ENCODE data around the gene TSPAN9.

The TSPAN9 gene

DNA sequence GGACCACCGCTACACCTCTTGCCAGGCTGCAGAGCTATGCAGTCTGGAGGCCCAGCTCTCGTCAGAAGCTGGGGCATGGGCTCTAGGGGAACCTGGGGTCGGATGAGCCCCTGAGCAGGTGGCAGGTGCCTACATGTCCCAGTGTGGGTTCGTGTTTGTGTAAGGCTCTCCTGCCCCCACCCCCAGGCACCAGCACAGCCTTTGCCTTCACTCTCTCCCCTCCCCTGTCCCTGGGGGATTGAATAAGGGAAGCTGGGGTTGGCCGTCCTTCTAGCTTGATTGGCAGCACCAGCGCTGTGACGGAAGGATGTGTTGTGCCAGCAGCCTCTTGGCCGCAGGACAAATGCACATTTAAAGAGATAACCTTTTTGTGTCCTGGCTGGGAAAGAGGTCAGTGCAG lies 34.8 kb upstream of the TSPAN9 start:
- TF ChIP-seq CTCF (IDR thresholded peaks at IDR 0.05; ENCODE audit: unreplicated experiment in 3 of 3): no peak
- Mint-ChIP-seq H3K36me3 (ENCODE audit: low read depth) (peaks cover 4% of the 10 kb centered on the region), H3K4me1 (peaks cover 16% of the 10 kb centered on the region), H3K4me3 (no peak overlapping the region), H3K27ac (no peak overlapping the region), H3K27me3 (ENCODE audit: low read depth) (no peaks in the 10 kb centered on the region), H3K9me3 (no peaks in the 10 kb centered on the region)

DNA sequence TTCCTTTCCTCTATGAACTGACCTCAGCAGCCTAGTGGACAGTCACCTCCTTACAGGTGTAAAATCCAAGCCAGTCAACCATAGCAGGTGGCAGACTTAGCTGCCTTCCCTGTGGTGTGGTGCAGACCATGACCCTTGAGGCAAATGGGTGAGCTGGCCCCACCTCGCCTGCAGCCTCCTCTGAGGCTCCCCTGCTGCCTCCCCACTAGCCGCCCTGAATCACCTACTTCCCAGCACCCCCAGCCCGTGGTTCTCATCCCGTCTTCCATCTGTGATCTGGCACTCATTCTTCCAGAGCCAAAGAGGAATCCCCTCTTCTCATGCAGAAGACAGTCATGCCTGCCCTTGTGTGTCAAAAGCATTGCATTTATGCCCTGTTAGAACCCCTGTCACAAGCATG lies 34.4 kb upstream of the TSPAN9 start:
- Mint-ChIP-seq H3K4me1 (peaks cover 20% of the 10 kb centered on the region), H3K4me3 (no peak overlapping the region), H3K27me3 (ENCODE audit: low read depth) (peaks cover under 1% of the 10 kb centered on the region), H3K9me3 (no peaks in the 10 kb centered on the region), H3K27ac (no peak overlapping the region), H3K36me3 (ENCODE audit: low read depth) (peaks cover 4% of the 10 kb centered on the region)
- no peak for TF ChIP-seq CTCF (IDR thresholded peaks at IDR 0.05; ENCODE audit: unreplicated experiment in 3 of 3)

DNA sequence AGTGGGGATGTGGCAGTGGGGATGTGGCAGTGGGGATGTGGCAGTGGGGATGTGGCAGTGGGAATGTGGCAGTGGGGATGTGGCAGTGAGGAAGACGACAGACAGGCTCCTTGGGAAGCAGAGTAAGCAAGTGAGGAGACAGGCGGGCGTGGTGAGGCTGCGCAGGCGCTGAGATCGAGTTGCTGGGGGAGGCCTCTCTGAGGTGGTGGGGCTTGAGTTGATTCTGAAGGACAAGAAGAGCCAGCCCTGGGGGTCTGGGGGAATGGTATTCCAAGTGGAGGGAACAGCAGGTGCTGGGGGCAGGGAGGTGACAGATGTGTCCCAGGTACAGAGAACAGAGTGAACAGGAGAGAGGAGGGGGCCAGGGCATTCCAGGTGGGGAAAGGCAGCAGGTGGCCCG lies 33.8 kb upstream of the TSPAN9 start:
- H3K27ac Mint-ChIP-seq: no peak overlapping the region
- H3K4me1 Mint-ChIP-seq: peaks cover 24% of the 10 kb centered on the region
- peaks cover 4% of the 10 kb centered on the region for H3K36me3 Mint-ChIP-seq (ENCODE audit: low read depth)

GRCh38 chr12:3044141-3044630 lies 33.0 kb upstream of the TSPAN9 start:
- Mint-ChIP-seq H3K27me3 (ENCODE audit: low read depth) (peaks cover 4% of the 10 kb centered on the region), H3K36me3 (ENCODE audit: low read depth) (peaks cover 4% of the 10 kb centered on the region)

More for the DNA sequence above, 33.8 kb upstream of the TSPAN9 start:
- Mint-ChIP-seq H3K27me3 (ENCODE audit: low read depth) (peaks cover 4% of the 10 kb centered on the region), H3K9me3 (no peaks in the 10 kb centered on the region), H3K4me3 (no peak overlapping the region)
- TF ChIP-seq CTCF (IDR thresholded peaks at IDR 0.05; ENCODE audit: unreplicated experiment in 3 of 3): no peak

GRCh38 chr12:3045494-3045893 lies 31.7 kb upstream of the TSPAN9 start:
- no peak overlapping the region for H3K4me3 Mint-ChIP-seq
- no peak for TF ChIP-seq CTCF (IDR thresholded peaks at IDR 0.05; ENCODE audit: unreplicated experiment in 3 of 3)
- no peaks in the 10 kb centered on the region for H3K9me3 Mint-ChIP-seq
- peaks cover 4% of the 10 kb centered on the region for H3K27me3 Mint-ChIP-seq (ENCODE audit: low read depth)
- H3K27ac Mint-ChIP-seq: no peak overlapping the region
- peaks cover 4% of the 10 kb centered on the region for H3K36me3 Mint-ChIP-seq (ENCODE audit: low read depth)
- peaks cover 33% of the 10 kb centered on the region for H3K4me1 Mint-ChIP-seq

More at GRCh38 chr12:3044141-3044630, 33.0 kb upstream of the TSPAN9 start:
- H3K27ac Mint-ChIP-seq: no peak overlapping the region
- no peak overlapping the region for H3K4me3 Mint-ChIP-seq
- H3K4me1 Mint-ChIP-seq: peaks cover 20% of the 10 kb centered on the region
- no peak for TF ChIP-seq CTCF (IDR thresholded peaks at IDR 0.05; ENCODE audit: unreplicated experiment in 3 of 3)
- H3K9me3 Mint-ChIP-seq: no peaks in the 10 kb centered on the region

GRCh38 chr12:3045989-3046388 lies 31.2 kb upstream of the TSPAN9 start:
- no peak overlapping the region for H3K27ac Mint-ChIP-seq
- peaks cover 34% of the 10 kb centered on the region for H3K4me1 Mint-ChIP-seq
- H3K36me3 Mint-ChIP-seq (ENCODE audit: low read depth): peaks cover 4% of the 10 kb centered on the region
- no peak overlapping the region for H3K4me3 Mint-ChIP-seq
- TF ChIP-seq CTCF (IDR thresholded peaks at IDR 0.05; ENCODE audit: unreplicated experiment in 3 of 3): no peak
- no peaks in the 10 kb centered on the region for H3K9me3 Mint-ChIP-seq
- H3K27me3 Mint-ChIP-seq (ENCODE audit: low read depth): peaks cover 4% of the 10 kb centered on the region
